GM19372 (cell line): ENCODE measurements around the gene SYT1.
A peak's percentile ranks its signal among the peaks of the same experiment; 100 is the strongest.

Source experiments
- ATAC-seq: cut with Tn5 transposase; IDR thresholded peaks from one replicate; pipeline ENCODE4 v1.9.1; 2021; ENCODE audit warnings: mild to moderate bottlenecking, low read depth, moderate library complexity; ENCODE audit not compliant: unreplicated experiment

Gene SYT1

DNA sequence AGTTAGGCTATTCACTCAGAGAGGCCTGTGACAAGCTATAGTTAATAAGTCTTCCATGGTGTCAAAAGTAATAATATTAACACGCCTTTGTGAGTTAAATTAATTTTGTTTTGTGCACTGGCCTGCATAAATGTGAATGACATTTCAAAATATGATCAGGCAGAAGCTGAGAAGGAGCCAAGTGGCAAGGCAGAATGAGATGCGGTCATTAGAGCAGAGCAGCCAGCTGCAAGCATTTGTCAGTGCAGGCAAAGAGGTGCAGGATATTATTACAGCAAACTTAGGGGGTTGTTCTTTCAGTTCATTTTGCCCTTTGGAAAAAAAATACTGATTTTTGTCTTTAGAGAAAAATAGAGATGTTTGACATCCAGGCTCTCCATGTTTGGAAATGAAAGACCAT is 461.6 kb downstream of the SYT1 start:
- ATAC-seq = no peak

DNA sequence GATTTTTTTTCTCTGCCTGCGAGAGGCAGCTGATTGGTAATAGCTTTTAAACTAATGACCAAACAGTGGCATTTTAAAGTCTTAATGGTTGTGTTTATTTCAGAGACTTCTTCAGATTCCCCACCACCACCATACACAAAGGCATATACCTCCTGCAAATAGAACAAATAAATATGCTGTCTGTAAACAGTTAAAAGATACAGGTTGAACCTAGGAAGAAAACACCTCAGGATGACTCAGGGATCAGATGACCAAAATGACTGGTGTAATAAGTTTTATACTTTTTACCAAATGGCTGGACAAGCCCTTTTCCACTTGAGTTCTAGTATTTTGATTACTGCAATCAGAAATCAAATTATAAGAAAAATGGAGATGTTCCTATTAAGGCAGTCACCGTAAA is 462.1 kb downstream of the SYT1 start:
- no peak for ATAC-seq

DNA sequence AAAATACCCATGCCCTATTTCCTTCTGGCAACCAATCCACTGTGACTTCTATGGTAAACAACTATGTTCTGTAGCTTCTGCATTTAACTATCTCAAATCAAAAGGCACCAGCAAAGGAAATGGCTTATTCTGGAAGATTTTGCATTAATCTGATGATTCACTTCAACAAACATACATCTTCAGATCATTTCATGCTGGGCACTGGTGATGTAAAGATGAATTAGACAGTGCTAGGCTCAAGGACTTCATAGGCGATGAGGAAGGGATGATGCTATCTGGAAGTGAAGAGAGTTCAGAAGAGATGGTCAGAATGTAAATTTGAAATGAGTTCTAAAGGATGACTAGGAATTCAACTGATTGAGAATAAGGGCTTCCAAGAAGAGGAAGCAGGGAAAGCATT is 462.9 kb downstream of the SYT1 start:
- no peak for ATAC-seq

DNA sequence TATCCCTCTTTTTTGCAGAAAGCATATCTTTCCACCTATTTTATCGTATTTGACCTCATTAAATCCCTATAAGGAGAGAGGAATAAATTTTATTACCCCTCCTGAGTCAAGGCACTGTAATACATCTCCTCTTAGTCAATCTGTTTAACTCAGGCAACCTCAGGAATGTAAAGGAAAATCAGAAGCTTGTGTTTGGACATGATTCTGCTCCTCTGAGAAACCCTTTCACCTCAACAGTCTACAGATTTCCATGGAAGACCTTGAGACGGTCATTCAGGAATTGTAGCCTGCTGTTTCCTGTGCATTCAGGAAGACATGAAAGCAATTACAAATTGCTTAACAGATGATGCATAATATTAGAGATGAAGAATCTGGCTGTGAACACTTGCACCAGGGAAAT is 465.4 kb downstream of the SYT1 start:
- no peak for ATAC-seq

DNA sequence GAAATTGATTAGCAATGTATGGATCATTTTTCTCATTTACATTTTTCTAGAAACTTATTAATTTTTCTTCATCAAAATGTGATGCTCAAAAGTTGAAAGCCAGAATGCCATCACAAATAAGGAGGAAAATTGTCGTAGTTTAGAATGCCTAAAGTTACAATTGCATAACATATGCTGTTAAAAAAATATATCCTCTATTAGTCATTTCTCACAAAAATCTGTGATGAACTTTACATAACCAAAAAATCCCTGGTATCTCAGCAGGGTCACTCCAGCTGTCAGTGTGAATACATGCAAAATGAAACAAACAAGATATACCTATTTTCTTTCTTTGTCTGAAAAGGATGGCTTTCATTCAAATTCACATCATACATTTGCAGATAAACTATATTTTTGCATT is 467.3 kb downstream of the SYT1 start:
- ATAC-seq = no peak

DNA sequence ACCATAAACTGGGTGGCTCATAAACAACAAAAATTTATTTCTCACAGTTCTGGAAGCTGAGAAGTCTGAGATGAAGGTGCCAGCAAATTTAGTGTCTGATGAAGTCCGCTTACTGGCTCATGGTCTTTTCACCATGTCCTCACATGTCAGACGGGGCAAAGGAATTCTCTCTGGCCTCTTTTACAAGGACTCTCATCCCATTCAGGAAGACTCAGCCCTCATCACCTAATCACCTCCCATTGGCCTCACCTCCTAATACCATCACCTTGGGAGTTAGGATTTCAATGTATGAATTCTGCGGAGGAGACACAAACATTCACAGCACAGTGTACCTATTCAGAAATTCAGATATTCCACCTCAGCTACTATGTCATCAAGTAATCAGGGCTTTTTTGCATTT is 468.6 kb downstream of the SYT1 start:
- no peak for ATAC-seq

DNA sequence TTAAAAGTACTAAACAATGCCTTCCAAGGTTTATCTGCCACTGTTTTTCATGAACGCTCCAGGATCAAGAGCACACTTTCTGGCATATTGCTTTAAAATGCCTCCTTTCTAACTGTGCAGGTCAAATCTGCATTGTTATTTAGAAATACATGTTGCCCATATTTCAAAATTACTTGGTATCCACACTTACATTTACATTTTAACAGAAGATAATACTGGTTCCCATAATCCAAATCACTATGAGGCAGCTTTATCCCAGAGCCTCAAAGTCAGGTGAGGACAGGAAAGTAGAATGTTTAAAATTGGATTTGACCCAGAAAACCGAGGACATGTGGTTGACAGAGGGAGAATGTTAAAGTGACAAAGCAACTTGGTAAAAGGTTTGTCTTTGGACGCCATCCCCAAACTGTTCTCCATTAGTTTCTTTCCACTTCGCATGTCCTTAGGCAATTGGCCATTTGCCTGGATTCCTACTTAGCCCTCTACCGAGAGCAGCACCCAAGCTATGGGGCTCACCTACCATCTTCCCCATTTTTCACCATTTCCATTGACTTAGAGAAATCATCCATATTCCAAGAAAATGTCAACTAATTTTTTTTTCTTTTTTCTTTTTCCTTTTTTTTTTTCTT is 473.2 kb downstream of the SYT1 start:
- ATAC-seq = no peak

DNA sequence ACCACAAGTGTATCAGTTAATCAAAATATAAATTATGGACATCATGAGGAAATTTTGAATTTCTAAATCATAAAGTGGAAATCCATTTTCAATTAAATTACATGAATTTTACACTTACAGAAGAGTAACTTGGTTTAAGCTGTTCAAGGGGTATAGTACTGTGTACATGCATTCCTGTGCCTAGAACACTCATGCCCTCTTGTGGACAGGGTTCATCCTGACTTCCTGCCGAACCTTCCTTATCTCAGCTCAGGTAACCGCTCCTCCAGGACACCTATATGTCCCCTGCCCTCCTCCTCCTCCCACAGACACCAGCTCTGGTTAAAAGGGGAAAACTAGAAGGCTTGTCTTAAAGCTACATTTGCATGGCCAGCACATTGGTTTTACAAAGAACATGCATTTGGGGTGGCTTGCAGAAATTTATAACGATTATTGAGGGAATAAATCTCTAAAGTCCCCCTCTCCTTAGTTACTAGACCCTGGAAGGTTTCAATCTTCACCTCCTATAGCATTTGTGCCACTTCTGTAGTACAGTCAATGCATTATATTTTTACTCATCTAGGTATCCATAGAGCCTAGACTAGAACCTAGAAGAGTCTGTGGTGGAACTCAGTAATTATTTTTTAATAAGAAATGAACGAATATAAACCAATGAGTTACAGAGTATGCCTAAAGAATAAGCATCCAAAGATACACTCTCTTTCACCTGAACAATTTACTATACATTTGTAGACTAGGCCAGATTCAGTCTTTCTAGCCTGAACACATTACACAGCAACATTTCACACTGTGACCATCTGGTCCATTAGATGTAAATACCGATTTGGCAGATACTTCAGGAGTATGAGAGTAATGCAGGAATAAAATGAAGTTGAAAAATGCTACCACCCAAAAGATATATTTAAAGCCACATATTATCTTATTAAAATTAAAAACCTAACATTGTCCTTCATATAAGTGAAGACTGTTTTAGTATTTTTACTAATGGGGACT is 480.6 kb downstream of the SYT1 start:
- ATAC-seq = peak; percentile 67

DNA sequence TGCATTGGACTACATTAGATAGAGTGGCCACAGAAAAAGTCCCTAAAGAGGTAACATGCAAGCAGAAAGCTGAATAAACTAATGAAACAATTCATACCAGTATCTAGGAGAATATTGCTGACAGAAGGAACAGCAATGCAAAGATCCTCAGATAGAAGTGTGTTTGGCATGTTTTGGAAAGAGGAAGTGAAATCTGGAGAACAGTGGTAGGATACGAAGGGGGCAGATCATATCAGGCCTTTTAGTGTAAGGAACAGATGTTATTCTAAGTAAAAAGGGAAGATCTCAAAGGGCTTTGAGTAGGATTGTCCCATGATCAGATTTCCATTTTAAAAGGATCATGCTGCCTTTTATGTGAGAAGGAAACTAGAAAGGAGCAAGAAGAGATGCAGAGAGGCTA is 483.3 kb downstream of the SYT1 start:
- no peak for ATAC-seq

DNA sequence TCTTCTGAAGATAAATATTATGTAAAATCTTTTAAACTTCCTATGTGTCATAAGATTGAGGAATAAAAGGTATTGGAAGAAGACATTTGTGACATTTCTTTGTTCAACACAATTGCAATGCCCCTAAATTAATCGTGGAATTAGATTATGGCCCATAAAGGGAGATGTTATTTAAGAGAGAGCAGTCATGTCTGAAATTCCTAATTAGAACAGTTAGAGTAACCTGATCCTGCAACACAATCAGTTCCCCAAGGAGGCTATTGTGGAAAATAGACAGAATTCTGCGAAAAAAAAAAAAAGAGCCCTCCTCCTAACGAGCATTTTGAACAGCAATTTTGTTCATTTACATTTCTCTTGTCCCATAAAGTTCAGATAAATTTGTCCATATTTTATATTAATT is 486.7 kb downstream of the SYT1 start:
- ATAC-seq = no peak

DNA sequence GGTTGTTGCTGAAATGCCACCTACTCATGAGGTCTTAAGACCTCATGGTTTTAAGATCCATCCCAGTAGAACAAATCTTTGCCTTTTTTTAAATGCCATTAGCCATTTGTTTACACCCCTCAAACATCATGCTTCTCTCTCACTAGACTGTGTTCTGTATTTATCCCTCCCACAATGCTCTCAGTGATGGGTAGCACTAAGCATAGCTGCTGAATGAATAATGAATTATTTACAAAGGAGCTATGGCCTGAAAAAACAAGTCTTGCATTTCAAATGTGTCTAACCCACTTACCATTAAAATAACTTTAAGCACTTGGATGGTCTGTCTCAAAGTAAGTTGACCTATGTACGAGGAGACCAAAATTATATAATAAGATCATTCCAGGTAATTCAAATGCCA is 491.6 kb downstream of the SYT1 start:
- ATAC-seq = no peak

DNA sequence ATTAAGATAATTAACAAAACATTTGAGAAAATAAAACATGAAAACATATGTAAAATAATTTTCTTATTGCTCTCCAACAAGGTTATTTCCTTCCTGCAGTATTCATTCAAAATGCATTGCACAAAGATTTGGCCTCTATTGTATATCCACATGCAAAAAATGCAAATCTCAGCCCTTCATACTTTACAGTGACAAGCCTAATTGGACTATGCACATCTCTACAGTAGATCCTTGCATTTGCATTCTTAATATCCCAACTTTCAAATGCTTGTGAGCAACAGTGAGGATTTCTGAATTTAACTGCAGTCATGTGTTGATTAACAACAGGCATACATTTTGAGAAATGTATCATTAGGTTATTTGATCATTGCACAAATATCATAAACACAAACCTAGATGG is 492.5 kb downstream of the SYT1 start:
- ATAC-seq = no peak

DNA sequence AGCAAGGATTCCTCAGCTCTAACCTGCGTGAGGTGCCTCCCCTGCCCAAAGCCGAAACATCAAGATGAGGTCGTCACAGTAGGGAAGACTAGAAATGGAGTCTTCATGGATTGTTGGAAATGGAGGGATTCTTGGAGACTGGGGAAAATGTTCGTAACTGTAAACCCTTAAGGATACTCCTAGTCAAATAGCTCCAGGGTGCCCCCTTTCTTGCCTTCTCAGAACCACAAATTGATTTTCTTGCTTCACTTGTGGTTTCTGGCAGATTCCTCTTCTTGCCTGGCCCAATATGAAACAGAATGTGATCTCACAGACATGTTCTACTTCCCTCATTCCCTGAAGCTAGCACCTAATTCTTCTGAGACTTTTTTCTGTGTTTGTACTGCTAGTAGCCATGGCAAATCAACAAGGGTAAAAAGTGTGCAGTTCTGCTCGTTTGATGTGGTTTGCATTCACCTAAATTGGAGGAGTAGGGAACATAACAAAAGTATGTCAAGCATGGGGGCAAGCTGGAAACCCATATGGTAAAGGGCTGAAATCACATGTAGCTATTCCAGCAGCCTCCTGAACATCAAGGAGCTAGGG is 494.2 kb downstream of the SYT1 start:
- no peak for ATAC-seq

DNA sequence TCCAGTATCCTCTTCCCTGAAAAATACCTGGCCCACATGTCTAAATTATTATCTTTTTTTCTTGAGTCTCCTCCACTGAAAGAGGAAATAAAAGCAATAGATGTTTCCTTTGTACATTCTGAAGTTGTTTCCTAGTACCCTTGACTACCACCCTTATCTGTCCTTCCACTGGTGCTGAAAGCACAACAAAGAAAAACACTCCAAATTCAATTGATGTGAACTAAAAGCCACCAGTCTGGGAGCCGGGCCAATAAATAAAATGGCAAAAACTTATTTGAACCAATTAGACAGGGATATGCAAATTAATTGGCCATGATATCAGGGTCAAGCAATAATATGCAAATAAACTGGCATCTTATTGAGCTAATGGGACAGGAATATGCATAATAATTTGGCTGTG is 495.7 kb downstream of the SYT1 start:
- ATAC-seq = no peak

DNA sequence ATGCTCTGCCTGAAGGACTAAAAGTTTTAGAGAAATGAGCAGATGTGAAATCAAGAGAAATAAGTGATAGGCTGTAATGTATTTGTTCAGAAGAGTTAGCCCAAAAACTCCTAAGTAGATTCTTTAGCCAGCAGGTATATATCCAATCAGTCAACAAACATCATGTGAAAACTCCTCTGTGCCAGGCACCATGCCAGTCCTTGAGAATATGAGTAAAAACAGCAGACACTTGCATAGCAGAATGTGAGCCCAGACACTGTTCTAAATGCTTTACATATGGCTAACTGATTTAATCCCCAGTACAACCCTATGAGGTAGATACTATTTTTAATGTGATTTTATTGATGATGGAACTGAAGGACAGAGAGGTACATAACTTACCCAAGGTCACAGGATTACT is 496.4 kb downstream of the SYT1 start:
- no peak for ATAC-seq

DNA sequence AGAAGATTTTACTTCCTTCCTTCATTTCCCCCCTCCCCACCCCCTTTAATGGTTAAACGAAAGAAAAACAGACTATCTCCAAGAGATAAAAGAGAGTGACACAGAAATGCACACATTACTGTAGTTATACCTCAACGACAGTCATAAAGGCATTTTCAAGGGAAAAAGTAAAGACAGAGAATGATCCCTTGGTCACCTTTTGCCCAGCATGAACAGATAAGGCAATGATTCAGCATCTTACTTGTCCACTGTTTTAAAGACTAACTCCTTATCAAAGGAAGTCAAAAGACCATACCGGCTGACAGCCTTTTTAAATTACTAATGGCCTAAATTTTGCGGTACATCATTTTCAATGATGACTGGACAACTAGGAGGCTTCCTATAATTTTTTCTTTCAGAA is 499.6 kb downstream of the SYT1 start:
- no peak for ATAC-seq

DNA sequence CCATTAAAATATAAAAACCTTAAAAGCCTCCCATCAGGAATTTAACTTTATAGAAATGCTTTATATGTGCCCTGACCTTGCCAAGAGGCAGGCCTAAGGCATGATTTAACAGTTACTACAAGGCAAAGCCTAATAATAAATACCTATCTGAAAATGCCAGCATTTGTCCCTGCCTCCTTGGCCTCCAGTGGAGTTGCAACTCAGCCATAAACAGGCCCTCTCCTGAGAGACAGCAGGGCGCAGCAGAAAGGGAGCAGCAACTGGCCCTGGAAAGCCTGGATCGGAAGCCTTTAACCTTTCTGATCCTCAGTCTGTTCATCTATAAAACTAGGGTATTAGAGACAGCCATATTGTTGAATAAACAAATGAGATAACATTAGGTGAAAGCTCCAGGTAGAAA is 501.8 kb downstream of the SYT1 start:
- no peak for ATAC-seq

DNA sequence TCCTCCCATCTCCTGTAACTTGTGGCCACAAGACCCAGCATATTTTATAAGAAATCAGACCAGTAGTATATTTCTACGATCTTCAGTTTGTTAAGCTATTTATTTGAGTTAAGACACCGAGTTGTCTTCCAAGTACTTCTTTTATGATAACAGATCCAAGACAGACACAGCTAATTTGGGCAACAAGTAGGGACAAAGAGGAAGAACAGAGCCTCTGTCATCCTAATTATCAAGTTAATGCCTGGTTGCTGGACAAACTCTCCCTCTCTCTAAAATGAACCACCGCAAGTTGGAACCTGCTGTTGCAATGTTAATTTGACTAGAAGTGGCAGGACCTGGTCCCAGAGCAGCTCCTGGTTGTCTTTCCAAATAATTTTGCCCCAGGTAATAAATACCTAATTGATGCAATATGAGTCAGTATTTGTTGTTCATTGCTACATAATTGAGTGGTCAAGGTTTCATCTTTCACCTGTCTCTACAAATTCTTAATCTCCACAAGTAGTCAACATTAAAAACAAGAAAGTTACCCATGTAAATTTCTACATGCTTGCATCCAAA is 502.5 kb downstream of the SYT1 start:
- no peak for ATAC-seq

DNA sequence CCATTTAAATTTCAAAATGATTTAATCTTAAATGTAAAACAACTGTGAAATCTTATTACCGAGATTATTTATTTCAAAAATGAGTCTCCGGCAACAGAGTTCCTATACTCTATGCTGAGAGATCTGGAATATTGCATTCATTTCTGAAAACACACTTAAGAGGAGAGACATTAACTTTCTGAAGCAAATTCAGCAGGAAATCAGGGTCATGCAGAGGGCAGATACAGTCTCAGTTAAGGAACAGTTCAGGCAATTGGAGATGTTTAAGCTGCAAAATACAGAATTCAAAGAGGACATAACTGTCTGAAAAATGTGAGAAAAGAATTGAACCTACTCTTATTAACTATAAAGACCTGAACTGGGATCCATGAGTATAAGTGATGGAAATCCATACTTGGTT is 505.4 kb downstream of the SYT1 start:
- no peak for ATAC-seq

DNA sequence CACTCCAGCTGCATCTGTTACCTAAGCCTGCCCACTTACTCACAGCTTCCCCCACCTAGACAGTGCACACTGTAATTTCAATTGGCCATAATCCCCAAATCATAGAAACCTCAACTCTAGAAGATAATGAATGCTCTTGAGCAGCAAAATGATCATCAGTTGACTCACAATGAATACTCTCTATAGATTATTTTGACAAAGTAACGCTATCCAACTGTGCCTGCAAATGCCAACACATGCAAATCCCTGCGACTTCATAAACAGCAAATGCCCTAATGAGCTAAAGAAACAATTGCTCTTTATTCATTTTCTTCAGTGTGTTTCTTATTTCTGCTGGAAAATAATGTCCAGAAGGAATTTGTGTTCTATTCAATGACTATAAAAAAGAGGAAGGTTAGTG is 506.7 kb downstream of the SYT1 start:
- ATAC-seq = no peak

DNA sequence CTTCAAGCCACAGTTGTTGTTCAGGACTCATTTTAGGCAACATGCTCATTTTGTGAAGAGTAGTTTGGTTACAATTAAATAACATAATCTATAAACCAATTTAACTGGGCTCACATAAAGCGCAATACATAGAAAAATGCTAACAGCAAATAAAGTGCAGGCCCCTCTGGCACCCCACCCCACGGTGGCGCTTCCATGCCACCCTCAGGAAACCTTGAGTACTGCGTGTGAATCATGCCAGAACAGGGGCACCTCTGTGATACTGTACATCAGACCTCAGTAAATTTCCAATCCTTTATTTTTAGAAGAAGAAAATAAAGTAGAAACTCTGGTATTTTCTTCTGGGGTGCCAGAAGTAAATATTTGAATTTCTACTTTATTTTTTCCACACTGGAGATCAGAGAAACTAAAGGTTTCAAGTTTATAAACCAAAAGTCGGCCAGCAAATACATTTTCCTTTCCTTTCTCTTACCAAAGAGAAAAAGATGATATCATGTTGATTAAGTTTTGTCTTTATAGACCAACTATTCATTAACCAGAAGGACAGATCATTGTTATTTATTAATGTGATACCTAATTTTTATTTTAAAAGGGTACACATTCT is 509.4 kb downstream of the SYT1 start:
- peak; percentile 92 for ATAC-seq
